ENCODE results near the gene RTEL1. TPM values are rescaled to one million over a fixed set of nuclear protein-coding genes. Genes with fewer than 3 reads are reported as not detected.

The RTEL1 gene
- polyA plus RNA-seq, 3 donors, result 1.0 to 15.5 (median 4.8) TPM

- Histone ChIP-seq H3K79me2 (ENCODE audit: insufficient read depth, low read length) (no peaks in the 10 kb centered on the region), H4K20me1 (ENCODE audit: insufficient read depth, low read length) (no peaks in the 10 kb centered on the region), H3K9me3 (replicated peaks in 1 of 2; ENCODE audit: control insufficient read depth in 1 of 2, insufficient read depth in 1 of 2, low read length in 2 of 2) (no peaks in the 10 kb centered on the region), H3K4me3 (replicated peaks in 1 of 3; ENCODE audit: low read depth in 2 of 3, low read length in 3 of 3) (no peak overlapping the region), H3K9ac (ENCODE audit: insufficient read depth, low read length, poor library complexity, severe bottlenecking) (no peak overlapping the region), H3K4me1 (ENCODE audit: control insufficient read depth in 1 of 2, insufficient read depth in 2 of 2, low read length in 2 of 2) (peaks cover 0 to 7% of the 10 kb centered on the region in 2 donors), H3K27me3 (ENCODE audit: control insufficient read depth in 2 of 2, insufficient read depth in 2 of 2, low read length in 2 of 2) (no peaks in the 10 kb centered on the region), H3K4me2 (replicated peaks; ENCODE audit: extremely low read depth, low read length, poor library complexity, severe bottlenecking) (no peak overlapping the region), H3K36me3 (replicated peaks in 1 of 2; ENCODE audit: control insufficient read depth in 1 of 2, insufficient read depth in 2 of 2, low read length in 2 of 2) (peaks cover 29 to 56% of the 10 kb centered on the region in 2 donors), H3K27ac (ENCODE audit: low read depth in 1 of 2, low read length in 2 of 2) (no peak overlapping the region), H2AFZ (ENCODE audit: insufficient read depth, low read depth, low read length, poor library complexity, severe bottlenecking) (no peak overlapping the region)
- intact Hi-C loops (cut with micrococcal nuclease), result no loop called here
- Mint-ChIP-seq H3K4me3 (no peak overlapping the region), H3K27ac (peak overlapping the region in 1 of 7 donors; percentile 46), H3K27me3 (ENCODE audit: low read depth in 3 of 3) (no peaks in the 10 kb centered on the region), H3K36me3 (peaks cover 33 to 57% of the 10 kb centered on the region in 2 donors), H3K4me1 (no peaks in the 10 kb centered on the region), H3K9me3 (peaks cover 0 to 2% (median 0%) of the 10 kb centered on the region in 7 donors)
- DNase-seq, result no peak
- WGBS (ENCODE audit: insufficient coverage), result 93% methylated on average over 33 of the region's 38 CpGs
- TF ChIP-seq CTCF (IDR thresholded peaks at IDR 0.05), result no peak
Measured at GRCh38 chr20:63678667-63679465, 20.8 kb downstream of the RTEL1 start.

GRCh38 chr20:63679799-63680305 is 21.7 kb downstream of the RTEL1 start:
- Histone ChIP-seq H3K4me1 (ENCODE audit: control insufficient read depth in 1 of 2, insufficient read depth in 2 of 2, low read length in 2 of 2) (peaks cover 0 to 9% of the 10 kb centered on the region in 2 donors), H3K27ac (ENCODE audit: low read depth in 1 of 2, low read length in 2 of 2) (no peak overlapping the region), H3K4me3 (replicated peaks in 1 of 3; ENCODE audit: low read depth in 2 of 3, low read length in 3 of 3) (no peak overlapping the region), H3K79me2 (ENCODE audit: insufficient read depth, low read length) (no peaks in the 10 kb centered on the region), H3K9ac (ENCODE audit: insufficient read depth, low read length, poor library complexity, severe bottlenecking) (no peak overlapping the region), H4K20me1 (ENCODE audit: insufficient read depth, low read length) (no peaks in the 10 kb centered on the region), H3K27me3 (ENCODE audit: control insufficient read depth in 2 of 2, insufficient read depth in 2 of 2, low read length in 2 of 2) (no peaks in the 10 kb centered on the region), H3K4me2 (replicated peaks; ENCODE audit: extremely low read depth, low read length, poor library complexity, severe bottlenecking) (no peak overlapping the region), H3K9me3 (replicated peaks in 1 of 2; ENCODE audit: control insufficient read depth in 1 of 2, insufficient read depth in 1 of 2, low read length in 2 of 2) (no peaks in the 10 kb centered on the region), H3K36me3 (replicated peaks in 1 of 2; ENCODE audit: control insufficient read depth in 1 of 2, insufficient read depth in 2 of 2, low read length in 2 of 2) (peaks cover 22 to 46% of the 10 kb centered on the region in 2 donors), H2AFZ (ENCODE audit: insufficient read depth, low read depth, low read length, poor library complexity, severe bottlenecking) (no peak overlapping the region)
- Mint-ChIP-seq H3K27ac (no peak overlapping the region), H3K27me3 (ENCODE audit: low read depth in 3 of 3) (no peaks in the 10 kb centered on the region), H3K9me3 (peaks cover 0 to 2% (median 0%) of the 10 kb centered on the region in 7 donors), H3K4me1 (peaks cover 4% of the 10 kb centered on the region), H3K36me3 (peaks cover 35 to 52% of the 10 kb centered on the region in 2 donors), H3K4me3 (no peak overlapping the region)
- no peak for DNase-seq
- no peak for TF ChIP-seq CTCF (IDR thresholded peaks at IDR 0.05)
- intact Hi-C loops (cut with micrococcal nuclease), result no loop called here
- WGBS (ENCODE audit: insufficient coverage), result 95% methylated on average over 19 of the region's 19 CpGs
